ENCODE measurements around the gene RIPOR3.

DNA sequence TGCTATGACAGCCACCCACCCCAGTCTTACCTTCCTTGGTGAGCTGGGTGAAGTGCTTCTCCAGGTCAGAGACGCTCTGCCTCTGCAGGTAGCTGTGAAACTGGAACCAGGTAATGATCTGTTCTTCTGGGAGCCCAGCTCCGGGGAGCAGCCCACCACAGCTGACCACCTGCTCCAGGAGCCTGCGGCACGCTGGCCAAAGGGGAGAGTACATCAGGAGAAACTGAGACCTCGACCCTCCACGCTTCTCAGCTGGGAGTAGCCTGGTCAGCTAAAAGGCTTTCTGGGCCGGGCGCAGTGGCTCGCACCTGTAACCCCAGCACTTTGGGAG lies 98.4 kb downstream of the RIPOR3 start:
- TF ChIP-seq POLR2AphosphoS5 (IDR thresholded peaks at IDR 0.05; ENCODE audit: low read depth) (no peak), CTCF (IDR thresholded peaks at IDR 0.05; ENCODE audit: insufficient read depth, low read length) (no peak), SPI1 (IDR thresholded peaks at IDR 0.05; ENCODE audit: borderline replicate concordance, low read depth) (no peak), GABPA (IDR thresholded peaks at IDR 0.05; ENCODE audit: low read depth) (no peak)
